GM12892 (cell line): ENCODE data around the gene AKAP12.

Experiments
- POLR2AphosphoS5 ChIP-seq: IDR thresholded peaks from 2 replicates; pipeline ENCODE4 v1.6.1; 2011; ENCODE audit warnings: low read depth, low read length, control low read depth
- TAF1 ChIP-seq: IDR thresholded peaks from 2 replicates; pipeline ENCODE4 v1.6.1; 2011; ENCODE audit warnings: low read depth, mild to moderate bottlenecking, control low read depth, low read length, borderline replicate concordance

DNA sequence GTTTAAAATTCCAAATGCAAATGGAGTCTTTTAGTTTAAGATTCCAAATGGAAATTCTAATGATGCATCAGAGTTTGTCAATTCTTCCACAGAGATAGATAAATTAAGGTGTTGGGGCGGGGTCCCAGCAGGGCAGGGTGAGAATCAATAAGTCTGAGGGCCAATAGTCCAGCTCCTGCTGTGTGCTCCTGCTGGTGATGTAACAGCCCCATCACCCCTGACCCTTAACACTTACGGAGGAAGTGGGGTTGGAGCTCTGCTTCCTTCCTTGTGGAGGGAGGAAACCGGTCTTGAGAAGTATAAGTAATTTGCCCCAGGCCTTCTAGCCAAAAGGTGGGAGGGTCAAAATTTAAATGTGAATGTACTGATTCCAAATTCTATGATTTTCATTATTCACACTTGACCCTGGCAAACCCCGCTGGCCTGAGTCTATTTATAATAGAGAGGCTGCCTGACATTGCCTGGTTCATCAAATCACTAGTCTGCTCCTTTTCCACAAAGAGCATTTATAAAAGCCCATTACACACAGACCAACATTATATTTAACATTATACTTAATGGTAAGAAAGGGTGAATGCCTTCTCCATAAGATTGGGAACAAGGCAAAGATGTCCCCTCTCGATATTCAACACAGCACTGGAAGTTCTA lies 134.4 kb downstream of the AKAP12 start:
- TF ChIP-seq TAF1 (no peak), POLR2AphosphoS5 (no peak)
